Pons (tissue), 1 donor: ENCODE results near the gene PRR23C.
"Not testable (repeated sequence)": the region's sequence is repeated elsewhere in the genome, so short reads cannot be mapped to it uniquely, and the experiment has no call there.

ENCODE experiments used
- DNase-seq: peaks from one replicate; pipeline ENCODE4 v3.0.0-alpha.2; 2016; ENCODE audit warnings: low spot score

PRR23C gene

DNA sequence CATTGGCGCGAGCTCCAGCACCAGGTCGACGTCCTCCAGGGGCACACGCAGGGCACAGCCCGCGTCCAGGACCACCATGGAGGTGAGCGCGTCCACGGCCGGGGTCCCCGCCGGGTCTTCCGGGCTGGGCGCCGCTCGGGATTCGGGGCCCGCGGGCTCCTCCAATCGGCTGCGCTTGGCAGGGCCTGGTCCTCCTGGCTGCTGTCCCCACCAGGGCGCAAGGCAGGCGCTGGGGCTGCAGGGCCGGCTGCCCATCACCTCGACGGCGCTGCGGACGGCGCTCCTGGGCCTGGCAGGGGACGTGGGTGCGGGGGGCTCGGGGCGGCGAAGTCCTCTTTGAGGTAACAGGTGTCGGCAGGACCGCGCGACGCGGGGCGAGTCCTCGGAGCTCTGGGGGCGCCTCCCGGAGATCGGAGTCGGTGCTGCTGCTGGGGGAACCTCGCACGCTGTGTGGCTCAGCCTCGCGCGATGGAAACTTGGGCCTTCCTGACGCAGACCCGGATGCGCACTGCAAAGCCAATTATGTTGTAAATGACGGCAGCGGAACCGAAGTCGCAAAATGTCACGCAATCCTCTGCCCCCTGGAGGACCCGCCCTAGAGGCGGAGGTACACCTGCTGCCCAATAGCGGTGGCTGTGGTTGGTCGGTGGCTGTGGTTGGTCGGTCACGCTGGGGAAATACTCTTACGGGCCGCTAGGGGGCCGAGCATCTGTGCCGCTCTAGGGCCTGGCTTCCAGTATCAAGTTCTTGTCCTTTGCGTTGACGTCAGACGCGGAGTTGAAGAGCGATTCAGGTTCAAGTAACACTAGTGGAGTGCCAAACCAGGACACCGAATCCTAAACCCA, at the start of gene PRR23C:
Gene PRR23C (minus strand): TSS at position 527 of the 845 bp plus-strand sequence. CDS start 272 bp downstream, at position 255.
- DNase-seq, result no peak

- no peak for DNase-seq
Measured at GRCh38 chr3:139093840-139094239, 49.1 kb upstream of the PRR23C start.

DNA sequence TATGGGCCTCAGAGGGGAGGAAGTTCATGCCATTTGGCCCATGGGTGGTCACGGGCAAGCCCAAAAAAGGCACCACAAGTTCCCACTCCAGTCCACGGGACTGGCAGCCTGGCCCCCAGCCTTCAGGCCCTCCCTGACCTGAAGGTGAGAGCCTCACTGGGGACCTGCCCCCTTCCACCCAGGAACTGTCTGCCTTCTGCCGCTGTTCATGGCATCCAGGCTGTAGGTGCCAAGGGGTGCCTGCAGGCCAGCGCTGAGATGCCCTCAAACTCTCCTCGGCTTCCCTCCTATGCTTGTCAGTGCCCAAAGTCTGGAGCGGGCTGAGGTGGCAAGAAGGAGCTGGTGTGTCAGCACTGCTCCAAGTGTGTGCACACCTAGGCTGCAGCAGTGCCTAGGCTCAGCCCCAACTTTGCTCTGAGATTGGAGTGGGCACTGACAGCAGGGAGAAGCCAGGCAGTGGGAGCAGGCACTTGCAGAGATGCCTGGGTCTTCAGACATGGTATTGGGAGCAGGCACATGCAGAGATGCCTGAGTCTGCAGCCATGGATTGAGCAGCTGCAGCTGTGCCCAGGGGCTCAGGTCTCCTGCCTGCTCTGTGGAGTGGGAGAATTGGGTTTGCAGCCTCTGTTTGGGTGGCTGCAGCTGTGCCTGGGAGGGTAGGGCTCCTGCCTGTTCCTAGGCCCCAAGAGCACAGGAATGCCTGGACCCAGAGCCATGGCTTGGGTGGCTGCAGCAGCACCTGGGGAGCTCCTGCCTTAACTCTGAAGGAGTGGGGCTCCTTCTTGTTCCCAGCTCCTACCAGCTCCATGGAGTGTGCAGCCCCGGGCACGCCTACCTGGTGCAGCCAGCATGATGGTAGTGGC, 44.0 kb upstream of the PRR23C start:
- no peak for DNase-seq

- DNase-seq, result no peak
Measured at GRCh38 chr3:139087621-139088020, 42.9 kb upstream of the PRR23C start.

DNA sequence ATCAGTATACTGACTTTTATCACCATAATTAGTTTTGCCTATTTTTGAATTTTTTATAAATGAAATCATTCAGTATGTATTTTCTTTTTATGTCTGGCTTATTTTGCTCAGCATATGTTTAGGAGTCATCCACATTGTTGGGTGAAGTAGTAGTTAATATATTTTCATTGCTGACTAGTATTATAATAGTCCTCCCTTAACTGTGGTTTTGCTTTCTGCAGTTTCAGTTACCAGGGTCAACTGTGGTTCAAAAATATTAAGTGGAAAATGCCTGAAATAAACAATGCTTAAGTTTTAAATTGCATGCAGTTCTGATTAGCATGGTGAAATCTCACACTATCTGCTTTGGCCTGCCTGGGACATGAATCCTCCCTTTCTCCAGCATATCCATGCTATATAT, 39.5 kb upstream of the PRR23C start:
- no peak for DNase-seq

- no peak for DNase-seq
Measured at GRCh38 chr3:139074565-139075115, 29.9 kb upstream of the PRR23C start.

DNA sequence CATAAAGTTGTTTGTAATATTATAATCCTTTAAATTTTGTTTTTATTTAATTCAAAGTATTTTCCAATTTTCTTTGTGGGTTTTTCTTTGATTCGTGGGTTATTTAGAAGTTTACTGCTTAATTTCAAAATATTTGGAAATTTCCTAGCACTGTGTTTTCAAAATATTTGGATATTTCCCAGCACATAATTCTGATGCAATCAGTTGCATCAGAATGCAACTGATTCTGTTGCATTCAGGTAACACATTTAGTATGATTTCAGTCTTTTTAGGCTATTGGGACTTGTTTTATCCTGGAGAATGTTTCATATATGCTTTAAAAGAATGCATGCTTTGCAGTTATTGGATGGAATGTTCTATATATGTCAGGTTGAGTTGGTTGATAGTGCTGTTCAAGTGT, 18.2 kb upstream of the PRR23C start:
- DNase-seq, result no peak

- DNase-seq, result no peak
Measured at GRCh38 chr3:139052802-139053600, 8.3 kb upstream of the PRR23C start.

DNA sequence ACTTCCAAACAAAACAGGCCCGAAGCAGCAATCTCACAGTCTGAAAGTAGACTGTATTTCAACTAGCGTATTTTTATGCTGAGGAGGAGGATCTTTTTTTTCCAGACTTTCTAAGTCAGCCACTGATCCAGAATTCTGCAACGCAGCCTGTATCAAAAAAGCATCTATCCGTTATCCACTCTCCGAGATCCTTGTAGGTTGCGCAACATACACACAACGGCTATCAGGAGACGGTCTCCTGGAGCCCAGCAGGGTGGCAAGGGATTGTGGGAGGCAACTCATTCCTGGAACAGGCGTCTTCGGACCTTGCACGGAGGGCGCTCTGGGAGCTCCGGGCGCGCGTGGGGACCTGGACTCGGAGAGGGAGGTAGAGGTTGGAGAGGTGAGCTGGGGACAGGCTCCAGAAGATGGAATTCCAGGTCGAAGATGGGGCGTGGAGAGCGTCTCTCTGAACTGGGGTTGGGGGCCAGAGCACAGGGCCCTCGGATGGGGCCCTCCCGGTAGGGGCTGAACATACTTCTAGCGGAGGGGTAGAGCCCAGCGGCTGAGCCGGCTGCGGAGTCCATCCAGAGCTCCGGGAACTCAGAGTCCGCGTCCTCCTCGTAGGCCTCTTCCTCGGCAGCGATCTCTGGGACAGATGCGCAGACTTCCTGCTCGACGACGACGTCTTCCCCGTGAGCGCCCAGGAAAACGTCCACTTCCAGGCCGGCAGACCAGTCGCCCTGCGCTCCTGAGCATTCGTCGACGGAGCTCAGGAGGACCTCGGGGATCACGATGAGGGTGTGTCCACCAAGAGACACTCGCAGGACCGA, 932 bp downstream of the PRR23C start:
- DNase-seq, result no peak

- DNase-seq, result no peak
Measured at GRCh38 chr3:139037478-139037877, 7.2 kb downstream of the PRR23C start.

DNA sequence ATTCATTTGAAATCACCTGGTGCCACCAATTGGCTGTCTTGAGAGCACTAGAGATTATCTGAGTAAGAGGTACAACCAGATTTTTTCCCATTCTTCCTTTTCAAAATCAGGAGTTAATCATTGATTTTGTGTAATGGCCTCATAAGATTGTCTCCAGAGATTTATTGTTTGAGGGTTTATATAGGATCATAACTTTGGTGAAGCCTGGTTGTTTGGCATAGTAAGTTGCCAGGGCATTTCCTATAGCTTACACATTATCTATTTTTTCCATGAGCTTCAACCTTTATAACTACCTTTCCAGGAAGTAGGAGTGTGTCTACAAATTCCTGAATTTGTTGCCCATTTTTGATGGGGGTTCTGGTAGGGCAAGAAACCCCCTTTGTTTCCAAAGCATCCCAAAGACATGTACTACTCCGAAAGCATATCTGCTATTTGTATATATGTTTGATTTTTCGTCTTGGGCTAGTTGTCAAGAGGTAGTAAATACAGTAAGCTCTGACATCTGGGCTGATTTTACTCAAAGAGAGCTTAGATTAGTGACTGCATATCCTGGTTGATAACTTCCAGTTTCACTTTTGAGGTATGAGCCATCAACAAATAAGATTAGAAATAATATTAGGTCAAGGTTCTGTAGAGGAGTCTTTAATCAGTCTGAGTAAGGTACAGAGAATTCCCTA, 12.2 kb downstream of the PRR23C start:
- no peak for DNase-seq

- DNase-seq, result not testable (repeated sequence)
Measured at GRCh38 chr3:139030576-139030975, 14.1 kb downstream of the PRR23C start.

DNA sequence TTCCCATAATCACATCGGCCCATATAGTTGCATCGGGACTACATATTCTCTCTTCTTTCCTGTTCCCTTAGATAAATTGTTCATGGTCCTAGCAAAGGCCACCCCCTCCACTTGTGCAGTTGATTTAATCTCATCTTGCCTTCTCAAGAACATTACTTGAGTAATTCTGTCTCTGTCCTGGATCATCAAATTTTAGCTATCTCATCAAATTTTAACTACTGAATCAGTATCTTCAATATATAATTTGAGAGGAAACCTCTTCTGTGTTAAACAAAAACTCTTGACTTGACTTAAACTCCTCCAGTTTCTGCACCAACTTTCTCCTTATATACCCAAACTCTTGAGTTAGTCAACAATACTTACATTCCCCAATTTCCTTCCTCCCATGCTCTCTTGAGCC, 19.7 kb downstream of the PRR23C start:
- no peak for DNase-seq

- DNase-seq, result no peak
Measured at GRCh38 chr3:139020868-139021234, 23.8 kb downstream of the PRR23C start, which contains the start of gene PRR23B. Gene PRR23B, minus strand, starts transcription at chr3:139020926. Its CDS starts 265 bp downstream, at chr3:139020661.

GRCh38 chr3:139020036-139020867, 24.4 kb downstream of the PRR23C start:
- DNase-seq, result no peak

- no peak for DNase-seq
Measured at GRCh38 chr3:139016430-139017048, 28.2 kb downstream of the PRR23C start.

DNA sequence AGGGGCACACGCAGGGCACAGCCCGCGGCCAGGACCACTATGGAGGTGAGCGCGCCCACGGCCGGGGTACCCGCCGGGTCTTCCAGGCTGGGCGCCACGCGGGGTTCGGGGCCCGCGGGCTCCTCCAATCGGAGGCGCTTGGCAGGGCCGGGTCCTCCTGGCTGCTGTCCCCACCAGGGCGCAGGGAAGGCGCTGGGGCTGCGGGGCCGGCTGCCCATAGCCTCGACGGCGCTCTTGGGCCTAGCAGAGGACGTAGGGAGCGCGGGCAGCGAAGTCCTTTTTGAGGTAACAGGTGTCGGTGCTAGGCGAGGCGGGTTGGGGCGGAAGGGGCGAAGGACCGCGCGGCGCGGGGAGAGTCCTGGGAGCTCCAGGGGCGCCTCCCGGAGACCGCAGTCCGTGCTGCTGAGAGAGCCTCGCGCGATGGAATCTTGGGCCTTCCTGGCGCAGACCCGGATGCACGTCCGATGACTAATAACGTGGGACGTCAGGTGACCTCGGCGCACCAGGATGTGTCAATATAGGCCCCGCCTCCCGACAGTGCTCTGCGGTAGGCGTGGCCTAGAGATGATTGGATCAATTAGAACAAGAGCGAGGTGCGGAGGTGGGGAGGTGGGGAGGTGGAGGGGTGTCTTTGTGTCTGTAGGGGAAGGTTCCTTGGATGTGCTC, 38.5 kb downstream of the PRR23C start, which contains the start of gene PRR23A:
Gene PRR23A (minus strand): TSS at position 218 of the 666 bp plus-strand sequence. CDS start 0 bp downstream, at position 218.
- no peak for DNase-seq

- no peak for DNase-seq
Measured at GRCh38 chr3:139005356-139005993, 39.2 kb downstream of the PRR23C start.
